SK-N-SH treated with all-trans-retinoic acid at 6 μM for 48 hours (cell line): ENCODE data around the gene VEGFB.

ENCODE experiments used
- ATAC-seq: fragments of 200-7000 bp; cut with Tn5 transposase; 3 replicates; pipeline ENCODE4 v1.9.1; 2020; ENCODE audit warnings: mild to moderate bottlenecking, moderate library complexity
- ARNTL ChIP-seq: fragments of 450-650 bp; formaldehyde crosslinking; IDR thresholded peaks from 2 replicates; pipeline ENCODE4 v1.5.0; 2020; ENCODE audit warnings: low read depth, mild to moderate bottlenecking, moderate library complexity, borderline replicate concordance
- BACH2 ChIP-seq: fragments of 250-450 bp; sonication (Bioruptor Pico); IDR thresholded peaks from 2 replicates; pipeline ENCODE4 v1.9.0; 2021; ENCODE audit warnings: mild to moderate bottlenecking, borderline replicate concordance
- CSDC2 ChIP-seq: fragments of 250-450 bp; sonication (Bioruptor Pico); IDR thresholded peaks from 2 replicates; pipeline ENCODE4 v1.5.0; 2020; ENCODE audit warnings: mild to moderate bottlenecking, moderate library complexity
- ESRRG ChIP-seq: fragments of 250-450 bp; sonication (Bioruptor Pico); IDR thresholded peaks from 2 replicates; pipeline ENCODE4 v1.6.1; 2021; ENCODE audit warnings: mild to moderate bottlenecking
- GLIS3 ChIP-seq: fragments of 250-450 bp; sonication (Bioruptor Pico); IDR thresholded peaks from 2 replicates; pipeline ENCODE4 v1.5.0; 2020; ENCODE audit warnings: mild to moderate bottlenecking, moderate library complexity
- ISL1 ChIP-seq: fragments of 250-450 bp; sonication (Bioruptor Pico); IDR thresholded peaks from 2 replicates; pipeline ENCODE4 v2.1.2; 2022; ENCODE audit warnings: mild to moderate bottlenecking, moderate library complexity
- OSR1 ChIP-seq: fragments of 250-450 bp; sonication (Bioruptor Pico); IDR thresholded peaks from 2 replicates; pipeline ENCODE4 v1.8.0; 2022; ENCODE audit warnings: moderate library complexity, mild to moderate bottlenecking, inconsistent platforms
- PATZ1 ChIP-seq: fragments of 250-450 bp; sonication (Bioruptor Pico); IDR thresholded peaks from 2 replicates; pipeline ENCODE4 v1.8.0; 2020; ENCODE audit warnings: mild to moderate bottlenecking, moderate library complexity, borderline replicate concordance
- PPARA ChIP-seq: fragments of 250-450 bp; sonication (Bioruptor Pico); IDR thresholded peaks from 2 replicates; pipeline ENCODE4 v1.5.0; 2020; ENCODE audit warnings: mild to moderate bottlenecking, borderline replicate concordance
- TCF4 ChIP-seq: fragments of 250-450 bp; sonication (Bioruptor Pico); IDR thresholded peaks from 2 replicates; pipeline ENCODE4 v1.8.0; 2021; ENCODE audit warnings: mild to moderate bottlenecking, moderate library complexity, borderline replicate concordance
- ZNF565 ChIP-seq: fragments of 450-650 bp; formaldehyde crosslinking; conservative IDR thresholded peaks from 2 replicates; pipeline ENCODE4 v1.5.0; 2020; ENCODE audit warnings: low read depth, mild to moderate bottlenecking, moderate library complexity
- ZNF70 ChIP-seq: fragments of 450-650 bp; formaldehyde crosslinking; IDR thresholded peaks from 2 replicates; pipeline ENCODE4 v1.5.0; 2020; ENCODE audit warnings: mild to moderate bottlenecking, moderate library complexity
- ZNF8 ChIP-seq: fragments of 450-650 bp; formaldehyde crosslinking; IDR thresholded peaks from 2 replicates; pipeline ENCODE4 v1.5.0; 2020; ENCODE audit warnings: mild to moderate bottlenecking, moderate library complexity
- TF ChIP-seq, protein P1 (sequence below): fragments of 250-450 bp; sonication (Bioruptor Pico); IDR thresholded peaks from 2 replicates; pipeline ENCODE4 v1.5.0; 2020; ENCODE audit warnings: mild to moderate bottlenecking, moderate library complexity
- TF ChIP-seq, protein P2 (sequence below): fragments of 250-450 bp; sonication (Bioruptor Pico); IDR thresholded peaks from 2 replicates; pipeline ENCODE4 v1.8.0; 2021; ENCODE audit warnings: low read depth, mild to moderate bottlenecking, moderate library complexity, borderline replicate concordance
- TF ChIP-seq, protein P3 (sequence below): fragments of 250-450 bp; sonication (Bioruptor Pico); IDR thresholded peaks from 2 replicates; pipeline ENCODE4 v1.5.1; 2021; ENCODE audit warnings: mild to moderate bottlenecking, moderate library complexity
- TF ChIP-seq, protein P4 (sequence below): fragments of 250-450 bp; sonication (Bioruptor Pico); IDR thresholded peaks from 2 replicates; pipeline ENCODE4 v1.5.1; 2020; ENCODE audit warnings: low read depth, mild to moderate bottlenecking, moderate library complexity

The VEGFB gene

GRCh38 chr11:64258356-64258755, 24.0 kb downstream of the VEGFB start (continued):
- TF ChIP-seq, protein P1, sequence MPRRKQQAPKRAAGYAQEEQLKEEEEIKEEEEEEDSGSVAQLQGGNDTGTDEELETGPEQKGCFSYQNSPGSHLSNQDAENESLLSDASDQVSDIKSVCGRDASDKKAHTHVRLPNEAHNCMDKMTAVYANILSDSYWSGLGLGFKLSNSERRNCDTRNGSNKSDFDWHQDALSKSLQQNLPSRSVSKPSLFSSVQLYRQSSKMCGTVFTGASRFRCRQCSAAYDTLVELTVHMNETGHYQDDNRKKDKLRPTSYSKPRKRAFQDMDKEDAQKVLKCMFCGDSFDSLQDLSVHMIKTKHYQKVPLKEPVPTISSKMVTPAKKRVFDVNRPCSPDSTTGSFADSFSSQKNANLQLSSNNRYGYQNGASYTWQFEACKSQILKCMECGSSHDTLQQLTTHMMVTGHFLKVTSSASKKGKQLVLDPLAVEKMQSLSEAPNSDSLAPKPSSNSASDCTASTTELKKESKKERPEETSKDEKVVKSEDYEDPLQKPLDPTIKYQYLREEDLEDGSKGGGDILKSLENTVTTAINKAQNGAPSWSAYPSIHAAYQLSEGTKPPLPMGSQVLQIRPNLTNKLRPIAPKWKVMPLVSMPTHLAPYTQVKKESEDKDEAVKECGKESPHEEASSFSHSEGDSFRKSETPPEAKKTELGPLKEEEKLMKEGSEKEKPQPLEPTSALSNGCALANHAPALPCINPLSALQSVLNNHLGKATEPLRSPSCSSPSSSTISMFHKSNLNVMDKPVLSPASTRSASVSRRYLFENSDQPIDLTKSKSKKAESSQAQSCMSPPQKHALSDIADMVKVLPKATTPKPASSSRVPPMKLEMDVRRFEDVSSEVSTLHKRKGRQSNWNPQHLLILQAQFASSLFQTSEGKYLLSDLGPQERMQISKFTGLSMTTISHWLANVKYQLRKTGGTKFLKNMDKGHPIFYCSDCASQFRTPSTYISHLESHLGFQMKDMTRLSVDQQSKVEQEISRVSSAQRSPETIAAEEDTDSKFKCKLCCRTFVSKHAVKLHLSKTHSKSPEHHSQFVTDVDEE (CRISPR knock-in tag): no peak

- TF ChIP-seq ISL1 (CRISPR knock-in tag): no peak
- no peak for TF ChIP-seq ARNTL
- no peak for TF ChIP-seq CSDC2
- TF ChIP-seq TCF4 (CRISPR knock-in tag): no peak
- no peak for TF ChIP-seq ZNF565 (CRISPR knock-in tag)
- TF ChIP-seq, protein P2, sequence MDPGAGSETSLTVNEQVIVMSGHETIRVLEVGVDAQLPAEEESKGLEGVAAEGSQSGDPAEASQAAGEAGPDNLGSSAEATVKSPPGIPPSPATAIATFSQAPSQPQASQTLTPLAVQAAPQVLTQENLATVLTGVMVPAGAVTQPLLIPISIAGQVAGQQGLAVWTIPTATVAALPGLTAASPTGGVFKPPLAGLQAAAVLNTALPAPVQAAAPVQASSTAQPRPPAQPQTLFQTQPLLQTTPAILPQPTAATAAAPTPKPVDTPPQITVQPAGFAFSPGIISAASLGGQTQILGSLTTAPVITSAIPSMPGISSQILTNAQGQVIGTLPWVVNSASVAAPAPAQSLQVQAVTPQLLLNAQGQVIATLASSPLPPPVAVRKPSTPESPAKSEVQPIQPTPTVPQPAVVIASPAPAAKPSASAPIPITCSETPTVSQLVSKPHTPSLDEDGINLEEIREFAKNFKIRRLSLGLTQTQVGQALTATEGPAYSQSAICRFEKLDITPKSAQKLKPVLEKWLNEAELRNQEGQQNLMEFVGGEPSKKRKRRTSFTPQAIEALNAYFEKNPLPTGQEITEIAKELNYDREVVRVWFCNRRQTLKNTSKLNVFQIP (CRISPR knock-in tag): no peak
- ATAC-seq: no peak
These were observed 24.7 kb downstream of the VEGFB start for GRCh38 chr11:64258946-64259532.

- no peak for ATAC-seq
- TF ChIP-seq, protein P1 (CRISPR knock-in tag): no peak
- TF ChIP-seq GLIS3 (CRISPR knock-in tag) (no peak), PATZ1 (CRISPR knock-in tag) (no peak), ZNF70 (no peak), ESRRG (no peak), PPARA (no peak), BACH2 (no peak), ZNF565 (CRISPR knock-in tag) (no peak), TCF4 (CRISPR knock-in tag) (no peak), ZNF8 (CRISPR knock-in tag) (no peak), ARNTL (no peak), CSDC2 (no peak), OSR1 (no peak)
- TF ChIP-seq, protein P3, sequence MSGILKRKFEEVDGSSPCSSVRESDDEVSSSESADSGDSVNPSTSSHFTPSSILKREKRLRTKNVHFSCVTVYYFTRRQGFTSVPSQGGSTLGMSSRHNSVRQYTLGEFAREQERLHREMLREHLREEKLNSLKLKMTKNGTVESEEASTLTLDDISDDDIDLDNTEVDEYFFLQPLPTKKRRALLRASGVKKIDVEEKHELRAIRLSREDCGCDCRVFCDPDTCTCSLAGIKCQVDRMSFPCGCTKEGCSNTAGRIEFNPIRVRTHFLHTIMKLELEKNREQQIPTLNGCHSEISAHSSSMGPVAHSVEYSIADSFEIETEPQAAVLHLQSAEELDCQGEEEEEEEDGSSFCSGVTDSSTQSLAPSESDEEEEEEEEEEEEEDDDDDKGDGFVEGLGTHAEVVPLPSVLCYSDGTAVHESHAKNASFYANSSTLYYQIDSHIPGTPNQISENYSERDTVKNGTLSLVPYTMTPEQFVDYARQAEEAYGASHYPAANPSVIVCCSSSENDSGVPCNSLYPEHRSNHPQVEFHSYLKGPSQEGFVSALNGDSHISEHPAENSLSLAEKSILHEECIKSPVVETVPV: no peak
- TF ChIP-seq, protein P2 (CRISPR knock-in tag): no peak
- TF ChIP-seq, protein P4, sequence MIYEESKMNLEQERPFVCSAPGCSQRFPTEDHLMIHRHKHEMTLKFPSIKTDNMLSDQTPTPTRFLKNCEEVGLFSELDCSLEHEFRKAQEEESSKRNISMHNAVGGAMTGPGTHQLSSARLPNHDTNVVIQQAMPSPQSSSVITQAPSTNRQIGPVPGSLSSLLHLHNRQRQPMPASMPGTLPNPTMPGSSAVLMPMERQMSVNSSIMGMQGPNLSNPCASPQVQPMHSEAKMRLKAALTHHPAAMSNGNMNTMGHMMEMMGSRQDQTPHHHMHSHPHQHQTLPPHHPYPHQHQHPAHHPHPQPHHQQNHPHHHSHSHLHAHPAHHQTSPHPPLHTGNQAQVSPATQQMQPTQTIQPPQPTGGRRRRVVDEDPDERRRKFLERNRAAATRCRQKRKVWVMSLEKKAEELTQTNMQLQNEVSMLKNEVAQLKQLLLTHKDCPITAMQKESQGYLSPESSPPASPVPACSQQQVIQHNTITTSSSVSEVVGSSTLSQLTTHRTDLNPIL: no peak
These were observed 25.2 kb downstream of the VEGFB start for GRCh38 chr11:64259533-64260067.
